GM23338 (cell line): Measurements from ENCODE around the gene LMBR1L.

ENCODE experiments used
- CREB1 ChIP-seq: fragments of 250-450 bp; sonication (Bioruptor Pico); IDR thresholded peaks from 2 replicates; pipeline ENCODE4 v1.5.0; 2020; ENCODE audit warnings: low read depth, mild to moderate bottlenecking, moderate library complexity
- EZH2 ChIP-seq: fragments of 200-600 bp; sonication (generic); IDR thresholded peaks from one replicate; pipeline ENCODE4 v1.8.0; 2017; ENCODE audit warnings: antibody characterized with exemption, mild to moderate bottlenecking, low read depth; ENCODE audit not compliant: unreplicated experiment
- EZH2phosphoT487 ChIP-seq: fragments of 200-600 bp; sonication (generic); IDR thresholded peaks from one replicate; pipeline ENCODE4 v1.8.1; 2018; ENCODE audit warnings: antibody characterized with exemption; ENCODE audit not compliant: unreplicated experiment
- JUNB ChIP-seq: IDR thresholded peaks from one replicate; pipeline ENCODE4 v1.6.1; 2016; ENCODE audit warnings: antibody characterized with exemption; ENCODE audit not compliant: unreplicated experiment
- NANOG ChIP-seq: IDR thresholded peaks from 2 replicates; pipeline ENCODE4 v1.6.1; 2016; ENCODE audit warnings: antibody characterized with exemption, borderline replicate concordance
- POLR2AphosphoS5 ChIP-seq: IDR thresholded peaks from 2 replicates; pipeline ENCODE4 v1.6.1; 2016; ENCODE audit warnings: antibody characterized with exemption, low read depth
- ZNF331 ChIP-seq: fragments of 250-450 bp; sonication (Bioruptor Pico); IDR thresholded peaks from 2 replicates; pipeline ENCODE4 v1.5.0; 2020; ENCODE audit warnings: low read depth, mild to moderate bottlenecking, moderate library complexity
- ZNF462 ChIP-seq: fragments of 250-450 bp; sonication (Bioruptor Pico); IDR thresholded peaks from 2 replicates; pipeline ENCODE4 v1.5.0; 2020; ENCODE audit warnings: mild to moderate bottlenecking, moderate library complexity
- TF ChIP-seq, protein P1 (sequence below), 2 experiments: fragments of 200-600 bp in 1 of 2; sonication (generic) in 1 of 2; conservative IDR thresholded peaks; 2 replicates each; pipeline versions ENCODE4 v1.5.1 to v1.6.1; 2016 to 2017; ENCODE audit warnings: antibody characterized with exemption in 2 of 2, low read depth in 2 of 2, mild to moderate bottlenecking in 2 of 2, moderate library complexity in 1 of 2
- TF ChIP-seq, protein P2 (sequence below): IDR thresholded peaks from 2 replicates; pipeline ENCODE4 v1.6.1; 2016; ENCODE audit warnings: antibody characterized with exemption
- TF ChIP-seq, protein P3 (sequence below): IDR thresholded peaks from one replicate; pipeline ENCODE4 v1.6.1; 2018; ENCODE audit warnings: antibody characterized with exemption; ENCODE audit not compliant: unreplicated experiment

GRCh38 chr12:49144384-49144783 lies 33.7 kb upstream of the LMBR1L start:
- TF ChIP-seq, protein P1, sequence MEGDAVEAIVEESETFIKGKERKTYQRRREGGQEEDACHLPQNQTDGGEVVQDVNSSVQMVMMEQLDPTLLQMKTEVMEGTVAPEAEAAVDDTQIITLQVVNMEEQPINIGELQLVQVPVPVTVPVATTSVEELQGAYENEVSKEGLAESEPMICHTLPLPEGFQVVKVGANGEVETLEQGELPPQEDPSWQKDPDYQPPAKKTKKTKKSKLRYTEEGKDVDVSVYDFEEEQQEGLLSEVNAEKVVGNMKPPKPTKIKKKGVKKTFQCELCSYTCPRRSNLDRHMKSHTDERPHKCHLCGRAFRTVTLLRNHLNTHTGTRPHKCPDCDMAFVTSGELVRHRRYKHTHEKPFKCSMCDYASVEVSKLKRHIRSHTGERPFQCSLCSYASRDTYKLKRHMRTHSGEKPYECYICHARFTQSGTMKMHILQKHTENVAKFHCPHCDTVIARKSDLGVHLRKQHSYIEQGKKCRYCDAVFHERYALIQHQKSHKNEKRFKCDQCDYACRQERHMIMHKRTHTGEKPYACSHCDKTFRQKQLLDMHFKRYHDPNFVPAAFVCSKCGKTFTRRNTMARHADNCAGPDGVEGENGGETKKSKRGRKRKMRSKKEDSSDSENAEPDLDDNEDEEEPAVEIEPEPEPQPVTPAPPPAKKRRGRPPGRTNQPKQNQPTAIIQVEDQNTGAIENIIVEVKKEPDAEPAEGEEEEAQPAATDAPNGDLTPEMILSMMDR (conservative IDR thresholded peaks at IDR 0.05; ENCODE audit: low read depth in 2 of 2): no peak
- TF ChIP-seq CREB1 (CRISPR knock-in tag): no peak
- no peak for TF ChIP-seq EZH2phosphoT487
- TF ChIP-seq, protein P2, sequence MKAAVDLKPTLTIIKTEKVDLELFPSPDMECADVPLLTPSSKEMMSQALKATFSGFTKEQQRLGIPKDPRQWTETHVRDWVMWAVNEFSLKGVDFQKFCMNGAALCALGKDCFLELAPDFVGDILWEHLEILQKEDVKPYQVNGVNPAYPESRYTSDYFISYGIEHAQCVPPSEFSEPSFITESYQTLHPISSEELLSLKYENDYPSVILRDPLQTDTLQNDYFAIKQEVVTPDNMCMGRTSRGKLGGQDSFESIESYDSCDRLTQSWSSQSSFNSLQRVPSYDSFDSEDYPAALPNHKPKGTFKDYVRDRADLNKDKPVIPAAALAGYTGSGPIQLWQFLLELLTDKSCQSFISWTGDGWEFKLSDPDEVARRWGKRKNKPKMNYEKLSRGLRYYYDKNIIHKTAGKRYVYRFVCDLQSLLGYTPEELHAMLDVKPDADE: no peak
- TF ChIP-seq POLR2AphosphoS5: no peak
- TF ChIP-seq, protein P3, sequence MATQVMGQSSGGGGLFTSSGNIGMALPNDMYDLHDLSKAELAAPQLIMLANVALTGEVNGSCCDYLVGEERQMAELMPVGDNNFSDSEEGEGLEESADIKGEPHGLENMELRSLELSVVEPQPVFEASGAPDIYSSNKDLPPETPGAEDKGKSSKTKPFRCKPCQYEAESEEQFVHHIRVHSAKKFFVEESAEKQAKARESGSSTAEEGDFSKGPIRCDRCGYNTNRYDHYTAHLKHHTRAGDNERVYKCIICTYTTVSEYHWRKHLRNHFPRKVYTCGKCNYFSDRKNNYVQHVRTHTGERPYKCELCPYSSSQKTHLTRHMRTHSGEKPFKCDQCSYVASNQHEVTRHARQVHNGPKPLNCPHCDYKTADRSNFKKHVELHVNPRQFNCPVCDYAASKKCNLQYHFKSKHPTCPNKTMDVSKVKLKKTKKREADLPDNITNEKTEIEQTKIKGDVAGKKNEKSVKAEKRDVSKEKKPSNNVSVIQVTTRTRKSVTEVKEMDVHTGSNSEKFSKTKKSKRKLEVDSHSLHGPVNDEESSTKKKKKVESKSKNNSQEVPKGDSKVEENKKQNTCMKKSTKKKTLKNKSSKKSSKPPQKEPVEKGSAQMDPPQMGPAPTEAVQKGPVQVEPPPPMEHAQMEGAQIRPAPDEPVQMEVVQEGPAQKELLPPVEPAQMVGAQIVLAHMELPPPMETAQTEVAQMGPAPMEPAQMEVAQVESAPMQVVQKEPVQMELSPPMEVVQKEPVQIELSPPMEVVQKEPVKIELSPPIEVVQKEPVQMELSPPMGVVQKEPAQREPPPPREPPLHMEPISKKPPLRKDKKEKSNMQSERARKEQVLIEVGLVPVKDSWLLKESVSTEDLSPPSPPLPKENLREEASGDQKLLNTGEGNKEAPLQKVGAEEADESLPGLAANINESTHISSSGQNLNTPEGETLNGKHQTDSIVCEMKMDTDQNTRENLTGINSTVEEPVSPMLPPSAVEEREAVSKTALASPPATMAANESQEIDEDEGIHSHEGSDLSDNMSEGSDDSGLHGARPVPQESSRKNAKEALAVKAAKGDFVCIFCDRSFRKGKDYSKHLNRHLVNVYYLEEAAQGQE: no peak
- no peak for TF ChIP-seq JUNB
- no peak for TF ChIP-seq EZH2
- TF ChIP-seq ZNF462 (CRISPR knock-in tag): no peak
- TF ChIP-seq ZNF331 (CRISPR knock-in tag): no peak
- no peak for TF ChIP-seq NANOG
